GM23338 (cell line): ENCODE data around the gene NLRP5. TPM values are rescaled to one million over a fixed set of nuclear protein-coding genes. Genes with fewer than 3 reads are reported as not detected.

ENCODE experiments used
- ATAC-seq: fragments of 200-7000 bp; cut with Tn5 transposase; 3 replicates; pipeline ENCODE4 v1.9.1; 2020
- DNase-seq: peaks from one replicate; pipeline ENCODE4 v3.0.0-alpha.2; 2015; ENCODE audit warnings: low spot score
- H2AFZ ChIP-seq: fragments of 200-600 bp; sonication (generic); 2 replicates; pipeline ENCODE4 v1.8.0; 2016; ENCODE audit warnings: antibody characterized with exemption, mild to moderate bottlenecking, moderate library complexity
- H3F3A ChIP-seq: fragments of 200-600 bp; sonication (generic); replicated peaks from 2 replicates; pipeline ENCODE4 v1.8.0; 2017; ENCODE audit warnings: antibody characterized with exemption, mixed run types, low read depth
- H3K27ac ChIP-seq: fragments of 200-600 bp; sonication (generic); 2 replicates; pipeline ENCODE4 v1.6.1; 2016; ENCODE audit warnings: low read depth
- H3K27me3 ChIP-seq: fragments of 200-600 bp; sonication (generic); 2 replicates; pipeline ENCODE4 v1.8.0; 2016; ENCODE audit warnings: mild to moderate bottlenecking, mixed run types, moderate library complexity; ENCODE audit not compliant: insufficient read depth
- H3K36me3 ChIP-seq: fragments of 200-600 bp; sonication (generic); 2 replicates; pipeline ENCODE4 v1.8.0; 2016; ENCODE audit warnings: mild to moderate bottlenecking; ENCODE audit not compliant: insufficient read depth
- H3K4me1 ChIP-seq: fragments of 200-600 bp; sonication (generic); 2 replicates; pipeline ENCODE4 v1.8.0; 2016; ENCODE audit warnings: mild to moderate bottlenecking, moderate library complexity; ENCODE audit not compliant: insufficient read depth
- H3K4me2 ChIP-seq: fragments of 200-600 bp; sonication (generic); 2 replicates; pipeline ENCODE4 v1.7.1; 2017; ENCODE audit warnings: mixed run types
- H3K4me3 ChIP-seq: fragments of 200-600 bp; sonication (generic); 2 replicates; pipeline ENCODE4 v1.6.1; 2016; ENCODE audit warnings: mixed run types
- H3K79me2 ChIP-seq: fragments of 200-600 bp; sonication (generic); replicated peaks from 2 replicates; pipeline ENCODE4 v1.8.0; 2017; ENCODE audit warnings: mild to moderate bottlenecking; ENCODE audit not compliant: insufficient read depth
- H3K9me2 ChIP-seq: fragments of 200-600 bp; sonication (generic); 2 replicates; pipeline ENCODE4 v1.8.0; 2017; ENCODE audit not compliant: insufficient read depth
- H4K20me1 ChIP-seq: fragments of 200-600 bp; sonication (generic); replicated peaks from 2 replicates; pipeline ENCODE4 v1.8.0; 2017; ENCODE audit warnings: mild to moderate bottlenecking; ENCODE audit not compliant: insufficient read depth
- H3K27ac Mint-ChIP-seq: 2 replicates; pipeline ENCODE4 v1.8.0; 2020; ENCODE audit warnings: inconsistent platforms, mild to moderate bottlenecking, moderate library complexity, mixed read lengths
- H3K27me3 Mint-ChIP-seq: 3 replicates; pipeline ENCODE4 v1.8.0; 2022; ENCODE audit warnings: low read depth, mild to moderate bottlenecking, moderate library complexity, mixed read lengths, inconsistent platforms; ENCODE audit not compliant: insufficient read depth, poor library complexity
- H3K36me3 Mint-ChIP-seq: 3 replicates; pipeline ENCODE4 v1.8.0; 2021; ENCODE audit warnings: low read depth, mild to moderate bottlenecking, inconsistent platforms, moderate library complexity, mixed read lengths
- H3K4me1 Mint-ChIP-seq: 3 replicates; pipeline ENCODE4 v1.8.0; 2020; ENCODE audit warnings: mild to moderate bottlenecking, inconsistent platforms, mixed read lengths
- H3K4me3 Mint-ChIP-seq: 3 replicates; pipeline ENCODE4 v1.8.0; 2021; ENCODE audit warnings: moderate library complexity, mild to moderate bottlenecking, inconsistent platforms, mixed read lengths
- H3K9me3 Mint-ChIP-seq: 3 replicates; pipeline ENCODE4 v1.8.0; 2020; ENCODE audit warnings: moderate library complexity, mild to moderate bottlenecking, inconsistent platforms, mixed read lengths
- CREB1 ChIP-seq: fragments of 250-450 bp; sonication (Bioruptor Pico); IDR thresholded peaks from 2 replicates; pipeline ENCODE4 v1.5.0; 2020; ENCODE audit warnings: low read depth, mild to moderate bottlenecking, moderate library complexity
- EZH2 ChIP-seq: fragments of 200-600 bp; sonication (generic); IDR thresholded peaks from one replicate; pipeline ENCODE4 v1.8.0; 2017; ENCODE audit warnings: antibody characterized with exemption, mild to moderate bottlenecking, low read depth; ENCODE audit not compliant: unreplicated experiment
- EZH2phosphoT487 ChIP-seq: fragments of 200-600 bp; sonication (generic); IDR thresholded peaks from one replicate; pipeline ENCODE4 v1.8.1; 2018; ENCODE audit warnings: antibody characterized with exemption; ENCODE audit not compliant: unreplicated experiment
- JUNB ChIP-seq: IDR thresholded peaks from one replicate; pipeline ENCODE4 v1.6.1; 2016; ENCODE audit warnings: antibody characterized with exemption; ENCODE audit not compliant: unreplicated experiment
- NANOG ChIP-seq: IDR thresholded peaks from 2 replicates; pipeline ENCODE4 v1.6.1; 2016; ENCODE audit warnings: antibody characterized with exemption, borderline replicate concordance
- POLR2AphosphoS5 ChIP-seq: IDR thresholded peaks from 2 replicates; pipeline ENCODE4 v1.6.1; 2016; ENCODE audit warnings: antibody characterized with exemption, low read depth
- REST ChIP-seq: IDR thresholded peaks from one replicate; pipeline ENCODE4 v1.6.1; 2018; ENCODE audit warnings: antibody characterized with exemption; ENCODE audit not compliant: unreplicated experiment
- STAT1 ChIP-seq: IDR thresholded peaks from one replicate; pipeline ENCODE4 v1.6.1; 2016; ENCODE audit warnings: antibody characterized with exemption; ENCODE audit not compliant: unreplicated experiment
- ZNF114 ChIP-seq: fragments of 250-450 bp; sonication (Bioruptor Pico); IDR thresholded peaks from 2 replicates; pipeline ENCODE4 v1.5.0; 2020; ENCODE audit warnings: mild to moderate bottlenecking, moderate library complexity
- ZNF331 ChIP-seq: fragments of 250-450 bp; sonication (Bioruptor Pico); IDR thresholded peaks from 2 replicates; pipeline ENCODE4 v1.5.0; 2020; ENCODE audit warnings: low read depth, mild to moderate bottlenecking, moderate library complexity
- polyA plus RNA-seq: library from polyadenylated mRNA; unstranded; fragments of >200 nt; fragmentation: Nextera tagmentation; extraction: Ambion mirVana; gene quantifications from 2 replicates; pipeline ENCODE4 v1.2.1, GENCODE V29; 2016
- total RNA-seq: library from RNA; depleted of rRNA; stranded (reverse); fragments of >200 nt; shearing (Covaris generic); gene quantifications from 2 replicates; pipeline ENCODE4 v1.2.3, GENCODE V29; 2014

Gene NLRP5
- total and polyA plus RNA-seq, 2 experiments from 2014 or later: not detected

GRCh38 chr19:55958356-55958755 lies 28.2 kb upstream of the NLRP5 start:
- Histone ChIP-seq H3K27ac (no peak overlapping the region), H4K20me1 (no peaks in the 10 kb centered on the region), H3K4me1 (no peaks in the 10 kb centered on the region), H3K9me2 (no peaks in the 10 kb centered on the region), H3F3A (no peaks in the 10 kb centered on the region), H3K36me3 (0 out of 2 replicates have a peak, but pooled peaks cover 7% of the 10 kb centered on the region), H3K4me3 (no peak overlapping the region), H2AFZ (no peak overlapping the region), H3K79me2 (no peaks in the 10 kb centered on the region), H3K27me3 (no peaks in the 10 kb centered on the region), H3K4me2 (no peak overlapping the region)
- H3K27ac Mint-ChIP-seq: no peak overlapping the region
- peaks cover 97% of the 10 kb centered on the region for H3K9me3 Mint-ChIP-seq
- DNase-seq (no peak), ATAC-seq (no peak)
- TF ChIP-seq POLR2AphosphoS5 (no peak), STAT1 (no peak)
- no peak overlapping the region for H3K4me3 Mint-ChIP-seq
- H3K36me3 Mint-ChIP-seq: peaks cover 25% of the 10 kb centered on the region
- peaks cover 1% of the 10 kb centered on the region for H3K27me3 Mint-ChIP-seq
- no peaks in the 10 kb centered on the region for H3K4me1 Mint-ChIP-seq

DNA sequence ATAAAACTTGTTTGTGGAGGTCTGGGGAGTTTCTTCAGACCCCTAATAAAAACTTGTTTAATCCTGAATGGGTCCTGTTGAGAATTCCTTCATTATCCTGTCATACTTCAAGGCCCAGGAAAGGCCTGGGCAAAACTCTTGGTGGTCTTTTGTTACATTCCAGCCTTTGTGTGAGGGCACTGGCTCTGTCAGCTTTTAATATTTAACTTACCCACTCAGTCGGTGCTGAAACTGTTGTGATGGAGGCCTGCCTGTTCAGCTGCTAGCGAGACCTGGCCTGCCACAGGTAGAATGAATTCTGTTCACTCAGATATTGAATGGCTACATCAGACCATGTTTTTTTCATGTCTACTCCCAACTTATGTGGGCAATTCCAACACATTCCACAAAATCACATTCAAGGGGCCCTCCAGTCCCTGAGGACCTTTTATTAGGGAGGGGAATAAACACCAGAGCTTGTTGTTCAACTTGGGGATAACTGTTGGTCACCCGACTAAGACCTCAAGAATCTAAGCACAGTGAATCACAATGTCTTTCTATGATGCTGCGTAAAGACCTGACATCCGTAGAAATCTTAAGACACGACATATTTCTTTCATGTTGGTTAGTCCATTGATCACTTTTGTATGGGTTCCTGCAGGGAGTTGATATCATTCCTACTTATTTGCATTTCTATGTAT lies 26.4 kb upstream of the NLRP5 start:
- H3K36me3 Mint-ChIP-seq: peaks cover 24% of the 10 kb centered on the region
- Histone ChIP-seq H3F3A (no peaks in the 10 kb centered on the region), H3K27ac (no peak overlapping the region), H3K4me2 (no peak overlapping the region), H3K9me2 (no peaks in the 10 kb centered on the region), H3K79me2 (no peaks in the 10 kb centered on the region), H3K36me3 (0 out of 2 replicates have a peak, but pooled peaks cover 7% of the 10 kb centered on the region), H3K27me3 (no peaks in the 10 kb centered on the region), H3K4me1 (no peaks in the 10 kb centered on the region), H4K20me1 (no peaks in the 10 kb centered on the region), H2AFZ (no peak overlapping the region), H3K4me3 (no peak overlapping the region)
- TF ChIP-seq NANOG: no peak
- TF ChIP-seq REST: no peak
- TF ChIP-seq EZH2phosphoT487: no peak
- no peak for TF ChIP-seq STAT1
- TF ChIP-seq EZH2: no peak
- no peak for TF ChIP-seq ZNF114 (CRISPR knock-in tag)
- TF ChIP-seq JUNB: no peak
- no peak for TF ChIP-seq POLR2AphosphoS5
- no peak for TF ChIP-seq ZNF331 (CRISPR knock-in tag)
- TF ChIP-seq CREB1: no peak
- ATAC-seq (no peak), DNase-seq (no peak)
- no peaks in the 10 kb centered on the region for H3K4me1 Mint-ChIP-seq
- H3K4me3 Mint-ChIP-seq: no peak overlapping the region
- peaks cover 1% of the 10 kb centered on the region for H3K27me3 Mint-ChIP-seq
- no peak overlapping the region for H3K27ac Mint-ChIP-seq
- peaks cover 98% of the 10 kb centered on the region for H3K9me3 Mint-ChIP-seq
